DMS153 treated with DMSO at 0.1 percent for 48 hours (cell line): ENCODE results near the gene MDFIC.
A peak's percentile ranks its signal among the peaks of the same experiment; 100 is the strongest.

Source experiments
- DNase-seq: peaks from one replicate; lab custom pipeline; 2025; ENCODE audit not compliant: unreplicated experiment; lab: John Stamatoyannopoulos, UW

The MDFIC gene

DNA sequence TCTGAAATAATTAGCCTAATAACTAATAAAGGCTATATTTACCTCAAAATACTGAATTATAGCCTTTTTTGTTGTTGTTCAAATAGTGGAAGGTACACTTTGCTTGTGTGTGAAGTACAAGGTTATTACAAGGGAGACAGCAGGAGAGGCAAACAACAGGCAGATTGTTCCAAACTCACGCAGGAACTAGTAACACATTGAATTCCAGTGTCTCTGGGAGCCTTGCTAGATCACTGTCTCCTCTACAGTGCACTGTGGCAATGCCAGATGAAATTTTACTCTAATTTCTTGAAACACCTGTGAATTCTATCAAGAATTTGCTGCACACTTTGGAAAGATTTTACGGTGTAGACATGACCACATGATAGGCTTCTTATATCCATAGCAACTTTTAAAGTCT, 112.6 kb downstream of the MDFIC start:
- DNase-seq = no peak

DNA sequence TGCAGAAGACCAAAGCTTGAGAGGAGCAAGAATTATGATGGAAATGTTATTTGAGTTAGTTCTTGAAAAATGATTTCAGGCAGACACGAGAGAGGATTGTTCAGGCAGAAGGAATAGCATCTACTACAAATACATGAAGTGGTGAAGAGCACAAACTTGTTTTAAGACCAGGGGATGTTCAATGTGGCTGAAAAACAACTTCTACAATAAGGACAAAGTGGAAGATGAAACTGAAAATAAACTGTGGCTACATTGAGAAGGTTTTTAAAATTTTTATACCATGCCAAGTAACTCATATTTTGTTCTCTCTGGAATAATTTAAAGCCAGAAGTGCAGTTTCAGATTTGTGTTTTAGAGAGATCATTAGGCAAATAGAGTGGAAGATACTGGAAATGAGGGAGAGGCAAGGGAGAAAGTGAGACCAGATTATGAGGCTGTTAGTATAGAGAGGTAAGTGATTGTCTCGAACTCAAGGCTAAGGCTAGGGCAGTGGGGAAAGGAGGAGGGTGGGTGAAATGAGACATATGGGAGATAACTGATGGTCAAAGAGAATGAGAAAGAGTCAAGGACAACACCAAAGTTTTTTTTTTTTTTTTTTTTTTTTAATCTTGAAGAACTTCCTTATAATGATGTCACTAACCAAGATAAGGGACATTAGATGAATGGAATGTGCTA, 115.4 kb downstream of the MDFIC start:
- DNase-seq = no peak

DNA sequence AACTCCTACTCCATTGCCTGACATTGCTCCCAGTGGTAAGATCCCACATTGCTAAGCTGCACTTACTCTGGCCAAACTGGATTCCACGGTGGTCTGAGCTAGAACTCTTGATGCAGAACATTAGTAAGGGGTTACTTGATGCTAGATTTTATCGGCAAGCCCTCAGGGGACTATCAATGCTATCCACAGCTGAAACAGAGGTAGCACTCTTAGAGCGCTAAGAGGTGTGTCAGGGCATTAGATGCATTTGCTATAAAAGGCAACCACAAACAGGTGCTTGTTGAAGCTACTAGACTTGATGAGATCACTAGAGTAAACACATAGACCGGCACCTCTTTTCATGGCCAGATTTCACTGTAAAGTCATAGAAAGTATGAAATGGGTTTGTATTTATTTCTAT, 116.3 kb downstream of the MDFIC start:
- peak; percentile 82 for DNase-seq

DNA sequence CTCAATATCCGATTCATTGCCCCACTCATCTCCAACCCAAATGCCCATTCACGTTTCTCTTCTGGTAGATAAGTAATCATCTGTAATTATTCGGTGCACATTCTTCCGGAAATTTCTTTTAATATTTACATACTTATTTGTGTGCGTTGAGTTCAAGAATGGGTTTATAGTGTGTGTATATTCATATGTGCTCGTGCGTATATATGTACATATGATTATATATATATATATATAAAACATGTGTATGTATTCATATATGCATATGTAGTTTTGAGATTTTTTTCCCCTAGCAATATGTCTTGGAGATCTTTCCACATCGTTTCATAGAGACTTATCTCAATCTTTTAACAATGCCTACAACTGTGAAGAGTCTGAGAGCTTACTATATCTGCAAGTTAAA, 118.2 kb downstream of the MDFIC start:
- DNase-seq = no peak

DNA sequence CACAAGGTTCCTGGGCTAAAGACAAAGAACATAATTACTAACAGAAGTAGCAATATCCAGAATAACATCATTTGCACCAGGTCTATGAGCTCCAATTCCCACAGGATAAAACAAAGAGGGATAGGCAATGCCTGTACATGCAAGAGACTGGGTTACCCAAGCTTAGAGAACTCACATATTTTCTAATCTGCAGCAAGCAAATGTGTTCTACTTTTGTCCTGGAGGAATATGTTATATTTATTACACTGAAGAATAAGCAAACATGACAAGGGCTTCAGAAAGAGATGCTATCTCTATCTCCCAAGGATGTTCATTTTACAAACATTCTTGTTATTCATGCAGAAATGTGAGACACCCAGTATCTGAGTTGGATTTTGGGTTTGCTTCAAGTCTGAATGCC, 118.6 kb downstream of the MDFIC start:
- DNase-seq = no peak

DNA sequence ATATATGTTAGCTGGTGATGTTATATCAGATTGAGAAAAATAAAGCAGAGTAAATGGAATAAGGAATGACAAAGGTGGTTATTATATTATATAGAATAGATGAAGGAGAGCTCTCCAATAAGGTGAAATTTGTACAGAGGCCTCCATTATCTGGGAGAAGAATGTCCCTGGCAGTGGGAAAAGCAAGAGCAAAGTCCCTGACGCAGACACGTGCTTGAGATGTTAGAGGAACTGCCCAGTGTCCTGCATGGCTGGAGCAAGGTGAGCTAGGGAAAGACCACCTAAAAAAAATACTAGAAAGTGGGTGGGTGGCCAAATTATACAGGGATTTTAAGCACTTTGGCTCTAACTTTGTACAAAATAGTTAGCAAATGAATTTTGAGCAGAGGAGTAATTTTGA, 120.7 kb downstream of the MDFIC start:
- no peak for DNase-seq

DNA sequence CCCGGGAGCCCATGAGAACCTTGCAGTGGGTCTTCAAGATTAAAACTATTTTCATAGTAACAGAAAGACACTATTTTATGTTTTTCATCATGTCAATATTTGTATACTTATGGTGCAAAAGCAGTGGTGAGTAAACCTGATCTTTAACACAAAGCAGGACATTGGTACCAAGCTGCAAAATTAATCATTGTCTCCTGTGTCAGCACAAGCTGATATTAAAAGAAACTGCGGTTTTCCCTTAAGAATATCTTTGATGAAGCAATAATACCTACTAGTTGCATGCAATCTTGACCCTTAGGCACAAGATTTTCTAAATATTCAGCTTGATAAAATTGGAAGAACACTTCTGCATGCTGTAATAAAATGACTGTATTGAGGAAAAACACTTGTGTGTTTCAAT, 121.7 kb downstream of the MDFIC start:
- no peak for DNase-seq

DNA sequence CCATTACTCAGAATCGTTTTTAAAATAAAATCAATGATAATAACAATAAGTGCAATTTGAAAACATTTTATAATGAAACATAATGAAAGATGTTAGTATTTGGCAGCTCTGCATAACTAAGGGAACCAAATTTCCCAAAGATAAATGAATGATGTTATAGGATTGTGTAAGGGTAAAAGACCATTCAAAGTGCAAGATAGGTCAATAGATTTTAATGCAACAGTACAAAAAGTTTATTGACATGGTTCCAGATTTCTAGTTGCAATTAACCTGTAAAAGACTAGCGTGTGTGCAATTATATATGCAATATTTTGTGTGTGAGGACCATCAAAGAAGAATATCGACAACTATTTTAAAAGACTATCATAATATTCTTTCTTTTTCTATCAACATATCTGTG, 122.3 kb downstream of the MDFIC start:
- DNase-seq = no peak

DNA sequence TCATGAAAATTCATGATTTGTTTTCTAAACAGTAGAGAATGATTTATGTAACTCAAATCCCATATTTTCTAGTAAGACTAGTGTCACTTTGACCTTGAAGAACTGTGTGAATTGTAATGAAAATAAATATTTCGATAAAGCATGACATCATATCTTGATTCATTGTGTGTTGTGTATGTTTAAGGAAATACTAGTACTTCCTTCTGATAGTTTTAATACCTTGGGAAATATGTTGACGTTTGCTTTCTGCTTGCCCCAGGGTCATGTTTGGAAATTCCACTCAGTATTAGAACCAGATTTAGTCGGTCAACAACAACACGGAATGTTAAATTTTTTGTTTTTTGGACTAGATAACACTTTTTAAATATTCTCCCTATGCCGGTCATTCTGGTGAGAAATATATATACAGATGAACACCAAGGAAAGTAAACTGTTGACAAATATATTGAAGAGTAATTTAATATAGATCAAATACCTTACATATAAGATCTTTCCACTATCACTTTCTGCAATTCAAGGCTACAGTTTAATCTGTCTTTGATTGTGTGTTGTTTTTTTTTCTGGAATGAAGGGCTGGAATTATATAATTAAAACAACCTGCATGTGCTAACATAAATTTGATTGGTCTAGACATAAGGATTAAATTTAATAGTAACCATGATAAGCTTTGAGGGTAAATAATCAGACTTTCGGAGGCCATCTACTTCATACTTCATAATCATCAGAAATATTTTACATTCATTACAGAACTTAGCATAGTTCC, 126.2 kb downstream of the MDFIC start:
- DNase-seq = no peak

DNA sequence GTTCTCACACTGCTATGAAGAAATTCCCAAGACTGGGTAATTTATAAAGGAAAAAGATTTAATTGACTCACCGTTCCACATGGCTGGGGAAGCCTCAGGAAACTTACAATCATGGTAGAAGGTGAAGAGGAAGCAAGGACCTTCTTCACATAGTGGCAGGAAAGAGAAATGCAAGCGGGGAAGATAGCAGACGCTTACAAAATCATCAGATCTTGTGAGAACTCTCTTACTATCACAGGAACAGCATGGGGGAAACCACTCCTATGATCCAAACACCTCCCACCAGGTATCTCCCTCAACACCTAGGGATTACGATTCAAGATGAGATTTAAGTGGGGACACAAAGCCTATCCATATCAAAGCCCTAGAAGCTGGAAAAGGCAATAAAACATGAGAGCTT, 130.8 kb downstream of the MDFIC start:
- DNase-seq = no peak

DNA sequence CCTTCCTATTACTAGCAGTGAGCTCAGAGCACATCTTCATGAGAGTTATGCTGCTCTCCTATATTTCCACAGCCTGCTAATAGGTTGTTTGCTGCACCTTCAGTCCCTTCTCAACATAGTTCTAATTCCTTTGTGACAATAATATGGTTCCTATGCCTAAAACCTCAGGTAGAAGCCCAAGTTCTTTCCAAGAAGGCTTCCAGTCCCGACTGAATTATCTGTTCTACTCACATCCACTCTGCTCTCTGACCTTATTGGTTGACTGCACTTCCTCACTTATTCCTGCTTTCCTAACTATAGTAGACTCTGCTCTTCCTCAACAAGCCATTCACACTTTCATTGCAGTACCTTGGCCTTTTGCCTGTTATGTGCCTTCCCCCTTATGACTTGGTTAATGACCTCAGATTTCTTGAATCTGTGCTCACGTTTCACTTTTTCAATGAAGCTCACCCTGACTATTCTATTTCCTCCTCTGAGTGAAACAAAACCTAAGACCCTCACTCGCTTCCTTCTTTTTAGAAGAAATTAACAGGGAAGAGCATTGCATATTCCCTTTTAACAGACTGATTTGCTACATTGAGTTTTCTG, 132.7 kb downstream of the MDFIC start:
- DNase-seq = no peak

DNA sequence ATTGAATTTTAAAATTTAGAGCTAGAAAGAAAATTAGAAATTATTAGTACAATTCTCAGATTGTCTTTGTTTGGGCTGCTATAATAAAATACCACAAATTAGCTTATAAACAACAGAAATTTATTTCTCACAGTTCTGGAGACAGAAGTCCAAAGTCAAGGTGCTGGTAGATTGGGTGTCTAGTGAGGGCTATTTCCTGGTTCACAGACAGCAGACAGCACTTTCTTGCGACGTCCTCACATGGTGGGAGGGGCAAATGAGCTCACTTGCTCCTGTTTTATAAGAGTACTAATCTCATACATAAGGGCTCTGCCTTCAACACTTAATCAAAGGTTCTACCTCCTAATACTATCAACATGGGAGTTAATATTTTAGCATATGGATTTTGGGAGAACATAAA, 134.1 kb downstream of the MDFIC start:
- no peak for DNase-seq

DNA sequence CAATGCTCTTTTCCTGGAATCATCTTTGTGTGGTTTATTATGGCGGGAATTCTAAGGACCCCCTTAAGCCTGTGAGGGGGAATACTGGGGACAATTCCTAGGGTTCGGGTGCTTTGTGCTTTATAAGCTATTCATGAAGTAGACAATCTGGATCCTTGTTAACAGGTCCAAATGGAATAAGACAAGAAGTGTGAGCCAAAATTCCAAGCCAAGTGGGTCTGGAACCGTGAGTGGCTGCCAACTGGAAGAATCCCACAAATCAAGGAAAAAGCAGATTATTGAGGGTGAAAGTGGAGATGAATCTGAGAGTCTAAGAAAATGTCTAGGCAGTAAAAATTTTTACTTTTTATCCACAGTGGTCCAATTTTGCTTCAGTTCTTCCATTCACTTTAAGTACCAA, 136.8 kb downstream of the MDFIC start:
- no peak for DNase-seq

DNA sequence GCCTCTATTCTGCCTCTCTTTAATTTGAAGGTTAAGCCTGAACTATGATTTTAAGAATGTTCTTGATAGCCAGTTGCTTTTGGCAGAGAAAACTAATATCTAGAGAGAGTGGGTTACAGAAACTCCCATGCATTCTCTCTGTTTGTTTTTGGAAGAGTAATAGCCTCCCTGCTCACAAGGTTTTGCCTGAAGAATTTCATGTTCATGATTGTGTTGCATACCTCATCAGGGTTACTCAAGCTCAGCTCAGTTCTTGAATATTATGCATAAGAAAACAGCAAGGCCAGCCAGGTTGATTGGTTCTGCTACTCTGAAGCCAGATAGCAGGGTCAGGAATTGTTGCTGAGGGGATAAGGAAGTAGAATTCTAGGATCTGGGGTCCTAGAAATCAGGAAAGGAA, 137.4 kb downstream of the MDFIC start:
- no peak for DNase-seq

DNA sequence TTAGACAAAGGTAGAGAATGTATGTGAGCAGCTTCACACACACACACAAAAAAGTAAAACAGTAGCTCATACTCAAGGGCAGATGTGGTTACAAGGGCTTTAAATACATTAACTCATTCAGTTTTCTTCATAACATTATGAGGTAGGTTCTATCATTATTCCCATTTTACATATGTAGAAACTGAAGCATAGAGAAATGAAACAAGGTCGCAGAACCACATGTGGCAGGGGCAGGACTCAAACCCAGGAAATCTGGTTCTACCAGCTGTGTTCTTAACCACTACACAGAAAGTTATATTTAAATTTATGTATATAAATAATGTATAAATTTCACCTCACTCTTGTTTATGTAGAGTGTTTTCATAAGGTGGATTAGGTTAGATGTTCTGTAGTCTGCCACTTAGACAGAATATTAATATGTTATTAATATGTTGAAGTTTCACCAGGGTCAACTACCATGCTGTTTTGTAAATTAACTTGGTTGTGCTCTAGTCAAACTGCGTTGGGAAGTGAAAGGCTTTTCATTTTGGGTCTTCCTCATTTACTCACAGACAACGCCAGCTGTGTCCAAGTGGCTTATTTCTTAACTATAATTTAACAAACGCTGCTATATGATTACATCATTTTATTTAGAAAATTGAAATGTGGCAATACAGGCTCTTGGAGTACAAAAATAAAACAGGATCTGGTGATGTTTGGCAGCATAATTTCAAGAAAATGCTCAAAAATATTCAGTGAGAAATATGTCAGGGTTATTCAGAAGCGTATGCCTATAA, 138.4 kb downstream of the MDFIC start:
- DNase-seq = no peak

DNA sequence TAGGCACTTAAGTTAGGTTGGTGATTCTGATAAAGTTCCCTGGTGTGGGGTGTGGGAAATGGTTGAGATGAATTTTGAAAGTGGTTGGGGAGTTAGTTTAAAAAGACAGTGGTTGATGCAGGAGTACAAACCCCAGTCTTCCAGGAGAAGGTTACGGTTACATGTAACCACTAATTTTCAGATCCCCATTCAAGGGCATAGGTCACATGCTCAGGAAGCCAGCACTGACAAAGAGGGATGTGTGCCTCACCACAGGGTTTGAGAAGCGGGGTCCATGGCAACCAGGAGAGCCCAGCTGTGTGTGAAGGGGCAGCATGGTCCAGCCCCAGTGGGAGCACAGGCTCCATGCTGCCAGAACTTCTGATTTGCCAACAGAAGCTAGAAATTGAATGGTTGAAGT, 144.2 kb downstream of the MDFIC start:
- no peak for DNase-seq

DNA sequence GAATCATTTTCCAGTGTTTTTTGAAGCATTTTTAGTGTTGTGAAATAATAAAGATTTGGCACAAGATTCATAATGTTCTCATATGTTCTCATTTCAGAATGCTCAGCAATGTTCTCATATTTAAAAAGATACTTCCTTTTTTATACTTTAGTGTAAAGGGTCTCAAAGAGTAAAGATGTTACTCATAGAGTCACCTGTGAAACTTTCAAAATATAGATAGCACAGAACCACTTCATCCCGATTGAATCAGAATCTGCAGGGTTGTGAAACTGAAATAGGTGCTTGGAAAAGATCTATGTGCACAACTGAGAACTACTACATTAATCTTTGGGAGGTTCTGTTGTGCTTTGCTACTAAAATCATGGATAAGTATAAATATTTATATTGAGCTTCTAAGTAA, 144.7 kb downstream of the MDFIC start:
- no peak for DNase-seq

DNA sequence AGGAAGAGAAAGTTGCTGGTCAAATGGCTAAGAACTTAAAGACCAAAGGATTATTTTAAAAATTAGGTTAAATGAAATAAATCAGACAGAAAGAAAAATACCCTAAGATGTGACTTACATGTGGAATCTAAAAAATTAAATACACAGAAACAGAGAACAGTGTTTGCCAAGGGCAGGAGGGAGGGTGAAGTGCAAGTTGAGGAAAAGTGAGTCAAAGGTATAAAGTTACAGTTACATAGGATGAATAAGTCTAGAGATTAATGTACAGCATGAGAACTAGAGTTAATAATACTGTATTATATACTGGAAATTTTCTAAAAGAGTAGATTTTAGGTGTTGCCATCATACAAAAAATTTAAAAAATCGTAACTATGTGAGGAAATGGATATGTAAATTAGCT, 146.3 kb downstream of the MDFIC start:
- DNase-seq = no peak
